Measurements from ENCODE around the gene LRIG3.
"Not testable (repeated sequence)": the region's sequence is repeated elsewhere in the genome, so short reads cannot be mapped to it uniquely, and the experiment has no call there.

Gene LRIG3

GRCh38 chr12:58901664-58902063 lies 18.6 kb downstream of the LRIG3 start:
- no peak for DNase-seq

GRCh38 chr12:58897969-58898368 lies 22.3 kb downstream of the LRIG3 start:
- DNase-seq = no peak

GRCh38 chr12:58896278-58896677 lies 24.0 kb downstream of the LRIG3 start:
- no peak for DNase-seq

- DNase-seq = no peak
Measured at GRCh38 chr12:58895053-58895452, 25.3 kb downstream of the LRIG3 start.

GRCh38 chr12:58894040-58894439 lies 26.3 kb downstream of the LRIG3 start:
- no peak for DNase-seq

GRCh38 chr12:58893495-58893894 lies 26.8 kb downstream of the LRIG3 start:
- no peak for DNase-seq

- DNase-seq = no peak
Measured at GRCh38 chr12:58889557-58889956, 30.7 kb downstream of the LRIG3 start.

- no peak for DNase-seq
Measured at GRCh38 chr12:58888131-58888783, 32.0 kb downstream of the LRIG3 start.

- no peak for DNase-seq
Measured at GRCh38 chr12:58887068-58887467, 33.2 kb downstream of the LRIG3 start.

- no peak for DNase-seq
Measured at GRCh38 chr12:58886474-58886873, 33.8 kb downstream of the LRIG3 start.

GRCh38 chr12:58884916-58885315 lies 35.4 kb downstream of the LRIG3 start:
- DNase-seq = no peak

GRCh38 chr12:58883576-58884334 lies 36.5 kb downstream of the LRIG3 start:
- no peak for DNase-seq

- DNase-seq = no peak
Measured at GRCh38 chr12:58882826-58883225, 37.5 kb downstream of the LRIG3 start.

- no peak for DNase-seq
Measured at GRCh38 chr12:58881816-58882215, 38.5 kb downstream of the LRIG3 start.

- DNase-seq = no peak
Measured at GRCh38 chr12:58880639-58881038, 39.7 kb downstream of the LRIG3 start.

- DNase-seq = no peak
Measured at GRCh38 chr12:58877243-58877743, 43.0 kb downstream of the LRIG3 start.

- no peak for DNase-seq
Measured at GRCh38 chr12:58873496-58873895, 46.8 kb downstream of the LRIG3 start.

GRCh38 chr12:58871556-58871955 lies 48.7 kb downstream of the LRIG3 start:
- DNase-seq = no peak

- DNase-seq = no peak
Measured at GRCh38 chr12:58870595-58870994, 49.7 kb downstream of the LRIG3 start.

- peak in 1 of 2 experiments; percentile 17 for DNase-seq
Measured at GRCh38 chr12:58860788-58861240, 59.5 kb downstream of the LRIG3 start.

- no peak for DNase-seq
Measured at GRCh38 chr12:58860056-58860787, 60.1 kb downstream of the LRIG3 start.

GRCh38 chr12:58858030-58858429 lies 62.3 kb downstream of the LRIG3 start:
- DNase-seq = no peak

- peak; percentile 20 to 38 for DNase-seq
Measured at GRCh38 chr12:58857206-58857605, 63.1 kb downstream of the LRIG3 start.

- not testable (repeated sequence) for DNase-seq
Measured at GRCh38 chr12:58855630-58856029, 64.7 kb downstream of the LRIG3 start.
